ENCODE results near the gene HDDC3. TPM values are rescaled to one million over a fixed set of nuclear protein-coding genes. Genes with fewer than 3 reads are reported as not detected.

The HDDC3 gene
- total RNA-seq, 1 donor from 2014 or later: 16.0 TPM

GRCh38 chr15:90882781-90883525, 49.4 kb downstream of the HDDC3 start:
- Histone ChIP-seq H3K9me3 (no peaks in the 10 kb centered on the region), H3K36me3 (peaks cover 63% of the 10 kb centered on the region), H3K27me3 (ENCODE audit: low read depth) (no peaks in the 10 kb centered on the region), H3K4me3 (no peak overlapping the region), H3K27ac (peak overlapping the region; percentile 97), H3K4me1 (peaks cover 38% of the 10 kb centered on the region)
- ATAC-seq (no peak), DNase-seq (no peak)
- intact Hi-C loops (cut with DNase I): no loop called here
- no peak for TF ChIP-seq CTCF (IDR thresholded peaks at IDR 0.05)

- H3K36me3 ChIP-seq: peaks cover 63% of the 10 kb centered on the region
- H3K4me3 ChIP-seq: no peak overlapping the region
- ATAC-seq (no peak), DNase-seq (no peak)
- TF ChIP-seq CTCF (IDR thresholded peaks at IDR 0.05): no peak
- H3K4me1 ChIP-seq: peaks cover 38% of the 10 kb centered on the region
- H3K27me3 ChIP-seq (ENCODE audit: low read depth): no peaks in the 10 kb centered on the region
- intact Hi-C loops (cut with DNase I): no loop called here
- no peak overlapping the region for H3K27ac ChIP-seq
- no peaks in the 10 kb centered on the region for H3K9me3 ChIP-seq
Measured at GRCh38 chr15:90881978-90882721, 50.2 kb downstream of the HDDC3 start.

GRCh38 chr15:90881181-90881977, 51.0 kb downstream of the HDDC3 start:
- Histone ChIP-seq H3K36me3 (peaks cover 64% of the 10 kb centered on the region), H3K27me3 (ENCODE audit: low read depth) (no peaks in the 10 kb centered on the region), H3K27ac (no peak overlapping the region), H3K4me1 (peaks cover 32% of the 10 kb centered on the region), H3K9me3 (no peaks in the 10 kb centered on the region), H3K4me3 (no peak overlapping the region)
- intact Hi-C loops (cut with DNase I): no loop called here
- no peak for ATAC-seq
- no peak for DNase-seq
- TF ChIP-seq CTCF (IDR thresholded peaks at IDR 0.05): no peak

- Histone ChIP-seq H3K9me3 (no peaks in the 10 kb centered on the region), H3K4me1 (peaks cover 23% of the 10 kb centered on the region), H3K27me3 (ENCODE audit: low read depth) (no peaks in the 10 kb centered on the region), H3K36me3 (peaks cover 73% of the 10 kb centered on the region), H3K4me3 (no peak overlapping the region), H3K27ac (no peak overlapping the region)
- intact Hi-C loops (cut with DNase I): no loop called here
- TF ChIP-seq CTCF (IDR thresholded peaks at IDR 0.05): no peak
- DNase-seq: no peak
- ATAC-seq: no peak
Measured at GRCh38 chr15:90880381-90881145, 51.8 kb downstream of the HDDC3 start.

Other genes starting within 250 kb of the HDDC3 start
- 2.0 TPM for gene BLM, start 215.2 kb downstream of the HDDC3 start, total RNA-seq
- gene FURIN, start 64.0 kb downstream of the HDDC3 start, total RNA-seq: 86.5 TPM
- 51.0 TPM for gene FES, start 48.0 kb downstream of the HDDC3 start, total RNA-seq
- gene MAN2A2, start 29.2 kb downstream of the HDDC3 start, total RNA-seq: 96.9 TPM
- gene UNC45A, start 2.7 kb upstream of the HDDC3 start, total RNA-seq: 50.4 TPM
- 10.3 TPM for gene RCCD1, start 22.3 kb upstream of the HDDC3 start, total RNA-seq
- 6.7 TPM for gene PRC1, start 62.0 kb upstream of the HDDC3 start, total RNA-seq
- gene VPS33B, start 90.0 kb upstream of the HDDC3 start, total RNA-seq: 13.3 TPM
- gene SV2B, start 167.7 kb upstream of the HDDC3 start, total RNA-seq: 1.2 TPM